OCI-LY1 (cell line): ENCODE data around the gene INTS3.

Experiments
- CTCF ChIP-seq: fragments of 200-600 bp; sonication (generic), shearing (Covaris generic); IDR thresholded peaks from 2 replicates; pipeline ENCODE4 v1.5.1; 2017; ENCODE audit warnings: mild to moderate bottlenecking, antibody characterized with exemption, low read length, moderate library complexity, mixed read lengths
- EZH2 ChIP-seq: fragments of 200-600 bp; sonication (generic), shearing (Covaris generic); IDR thresholded peaks from 2 replicates; pipeline ENCODE4 v1.8.0; 2017; ENCODE audit warnings: borderline replicate concordance, mixed run types, mild to moderate bottlenecking, antibody characterized with exemption, low read length, moderate library complexity, mixed read lengths

GRCh38 chr1:153752571-153753195, 24.8 kb downstream of the INTS3 start:
- TF ChIP-seq CTCF (no peak), EZH2 (no peak)
